Astrocyte (in vitro differentiated cells and primary cell): ENCODE results near the gene MAN1A1.

Experiments used
- EZH2 ChIP-seq: IDR thresholded peaks from 2 replicates; pipeline ENCODE4 v1.6.1; 2012; ENCODE audit warnings: mild to moderate bottlenecking, low read length, inconsistent platforms; ENCODE audit not compliant: insufficient read depth
- TF ChIP-seq, protein P1 (sequence below): IDR thresholded peaks from 2 replicates; pipeline ENCODE4 v1.5.1; 2011; ENCODE audit warnings: low read depth, mild to moderate bottlenecking, inconsistent platforms, low read length, moderate library complexity; ENCODE audit not compliant: insufficient read depth

DNA sequence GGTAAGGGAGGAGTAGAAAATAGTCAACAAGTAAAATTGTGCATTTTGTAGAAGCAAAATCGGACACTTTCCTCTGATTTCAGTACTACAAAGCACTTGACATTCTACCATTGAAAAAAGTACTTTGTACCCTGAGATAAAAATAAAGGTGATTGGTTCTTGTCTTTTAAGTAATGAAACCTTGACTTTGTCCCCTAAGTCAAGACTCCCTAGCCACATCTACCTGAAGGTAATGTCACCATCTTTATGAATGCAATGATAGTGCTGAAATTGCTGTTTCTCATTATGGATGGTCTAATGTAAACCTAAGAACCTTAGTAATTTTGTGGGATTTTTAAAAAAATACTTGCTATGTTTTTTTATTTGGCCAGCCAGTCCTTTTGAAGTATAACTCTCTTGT lies 2.4 kb upstream of the MAN1A1 start:
- TF ChIP-seq, protein P1, sequence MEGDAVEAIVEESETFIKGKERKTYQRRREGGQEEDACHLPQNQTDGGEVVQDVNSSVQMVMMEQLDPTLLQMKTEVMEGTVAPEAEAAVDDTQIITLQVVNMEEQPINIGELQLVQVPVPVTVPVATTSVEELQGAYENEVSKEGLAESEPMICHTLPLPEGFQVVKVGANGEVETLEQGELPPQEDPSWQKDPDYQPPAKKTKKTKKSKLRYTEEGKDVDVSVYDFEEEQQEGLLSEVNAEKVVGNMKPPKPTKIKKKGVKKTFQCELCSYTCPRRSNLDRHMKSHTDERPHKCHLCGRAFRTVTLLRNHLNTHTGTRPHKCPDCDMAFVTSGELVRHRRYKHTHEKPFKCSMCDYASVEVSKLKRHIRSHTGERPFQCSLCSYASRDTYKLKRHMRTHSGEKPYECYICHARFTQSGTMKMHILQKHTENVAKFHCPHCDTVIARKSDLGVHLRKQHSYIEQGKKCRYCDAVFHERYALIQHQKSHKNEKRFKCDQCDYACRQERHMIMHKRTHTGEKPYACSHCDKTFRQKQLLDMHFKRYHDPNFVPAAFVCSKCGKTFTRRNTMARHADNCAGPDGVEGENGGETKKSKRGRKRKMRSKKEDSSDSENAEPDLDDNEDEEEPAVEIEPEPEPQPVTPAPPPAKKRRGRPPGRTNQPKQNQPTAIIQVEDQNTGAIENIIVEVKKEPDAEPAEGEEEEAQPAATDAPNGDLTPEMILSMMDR, result no peak
- TF ChIP-seq EZH2, result no peak
